Renal cortical epithelial cell (primary cell): Measurements from ENCODE around the gene KREMEN1. TPM values are rescaled to one million over a fixed set of nuclear protein-coding genes. Genes with fewer than 3 reads are reported as not detected.
A peak's percentile ranks its signal among the peaks of the same experiment; 100 is the strongest.
"Not testable (repeated sequence)": the region's sequence is repeated elsewhere in the genome, so short reads cannot be mapped to it uniquely, and the experiment has no call there.

Source experiments
- DNase-seq: peaks from one replicate; pipeline ENCODE4 v3.0.0-alpha.2; 2011; ENCODE audit warnings: low read depth
- total RNA-seq: library from RNA; depleted of rRNA; stranded (reverse); fragments of >200 nt; gene quantifications from 2 replicates; pipeline ENCODE4 v1.2.3, GENCODE V29; 2014

Gene KREMEN1
- total RNA-seq, 1 donor from 2014 or later: 11.7 TPM

GRCh38 chr22:29079218-29079901, 6.5 kb downstream of the KREMEN1 start:
- DNase-seq: peak; percentile 25

- peak; percentile 62 for DNase-seq
Observed at GRCh38 chr22:29080106-29080975, 7.5 kb downstream of the KREMEN1 start.

GRCh38 chr22:29081517-29082236, 8.8 kb downstream of the KREMEN1 start:
- DNase-seq: no peak

DNA sequence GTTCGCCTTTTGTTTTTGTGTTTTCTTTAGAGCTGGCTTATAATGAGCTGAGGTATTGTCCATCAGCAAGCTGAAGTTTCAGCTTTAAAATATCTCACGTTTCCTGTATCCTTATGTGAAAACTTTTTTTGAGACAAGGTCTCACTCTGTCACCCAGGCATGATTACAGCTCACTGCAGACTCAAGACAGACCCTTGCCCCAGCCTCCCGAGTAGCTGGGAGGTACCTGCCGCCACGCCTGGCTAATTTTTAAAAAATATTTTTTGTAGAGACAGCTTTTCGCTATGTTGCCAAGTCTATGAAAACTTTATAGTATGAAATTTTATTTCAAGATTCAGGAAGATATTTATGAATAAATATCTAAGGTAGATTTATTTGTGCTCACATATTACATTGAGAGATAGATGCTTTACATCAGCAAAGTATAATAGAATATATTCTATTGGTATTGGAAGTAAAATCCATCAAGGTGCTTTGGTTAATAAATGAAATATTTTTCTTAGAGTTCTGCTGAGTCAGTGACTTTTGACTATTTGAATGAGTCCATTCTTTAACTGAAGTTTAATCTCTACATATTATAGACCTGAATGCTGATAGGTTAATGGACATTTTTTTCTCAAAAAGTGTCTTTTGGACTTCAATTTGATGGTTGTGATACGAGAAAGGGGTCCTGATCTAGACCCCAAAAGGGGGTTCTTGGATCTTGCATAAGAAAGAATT, 10.2 kb downstream of the KREMEN1 start:
- DNase-seq: no peak

GRCh38 chr22:29083576-29083932, 10.7 kb downstream of the KREMEN1 start:
- not testable (repeated sequence) for DNase-seq

GRCh38 chr22:29083933-29084591, 11.2 kb downstream of the KREMEN1 start:
- no peak for DNase-seq

- DNase-seq: no peak
Observed at GRCh38 chr22:29087012-29087411, 14.2 kb downstream of the KREMEN1 start.

- no peak for DNase-seq
Observed at GRCh38 chr22:29088809-29089208, 16.0 kb downstream of the KREMEN1 start.

DNA sequence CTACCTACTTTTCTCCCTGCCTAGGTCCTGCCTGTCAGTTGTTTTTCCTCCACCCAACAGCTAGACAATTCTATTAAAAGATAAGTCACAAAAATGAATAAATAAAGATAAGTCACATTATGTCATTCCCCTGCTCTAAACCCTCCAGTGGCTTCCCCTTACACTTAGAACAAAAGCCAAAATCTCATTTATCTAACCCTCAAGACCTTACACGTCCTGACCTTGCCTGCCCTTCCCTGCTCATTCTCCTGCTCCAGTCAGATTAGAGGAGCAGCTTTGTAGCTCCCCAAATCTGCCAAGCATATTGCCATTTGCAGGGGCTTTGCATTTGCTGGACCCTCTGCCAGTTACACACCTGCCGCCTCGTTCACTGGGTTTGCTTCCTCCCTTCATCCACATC, 16.7 kb downstream of the KREMEN1 start:
- no peak for DNase-seq

- no peak for DNase-seq
Observed at GRCh38 chr22:29090039-29090438, 17.2 kb downstream of the KREMEN1 start.

GRCh38 chr22:29092243-29092642, 19.4 kb downstream of the KREMEN1 start:
- DNase-seq: no peak

DNA sequence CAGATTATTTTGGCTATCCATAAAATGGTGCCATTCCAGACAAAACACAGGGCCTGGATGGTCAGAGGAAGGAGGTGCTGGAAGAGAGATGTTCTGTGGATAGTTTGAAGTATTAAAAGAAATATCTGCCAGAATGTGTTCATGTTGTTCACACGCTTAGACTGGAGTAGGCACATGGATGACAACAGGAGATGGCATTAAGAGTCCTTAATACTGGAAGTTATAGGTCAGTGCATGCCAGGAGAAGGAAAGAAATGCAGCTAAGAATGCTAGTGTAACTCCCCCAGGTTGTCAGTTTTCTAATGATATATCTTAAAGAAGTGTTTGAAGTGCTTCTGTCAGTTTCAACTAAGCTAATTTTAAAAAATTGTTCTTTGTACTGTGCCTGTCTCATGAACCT, 20.2 kb downstream of the KREMEN1 start:
- DNase-seq: no peak

DNA sequence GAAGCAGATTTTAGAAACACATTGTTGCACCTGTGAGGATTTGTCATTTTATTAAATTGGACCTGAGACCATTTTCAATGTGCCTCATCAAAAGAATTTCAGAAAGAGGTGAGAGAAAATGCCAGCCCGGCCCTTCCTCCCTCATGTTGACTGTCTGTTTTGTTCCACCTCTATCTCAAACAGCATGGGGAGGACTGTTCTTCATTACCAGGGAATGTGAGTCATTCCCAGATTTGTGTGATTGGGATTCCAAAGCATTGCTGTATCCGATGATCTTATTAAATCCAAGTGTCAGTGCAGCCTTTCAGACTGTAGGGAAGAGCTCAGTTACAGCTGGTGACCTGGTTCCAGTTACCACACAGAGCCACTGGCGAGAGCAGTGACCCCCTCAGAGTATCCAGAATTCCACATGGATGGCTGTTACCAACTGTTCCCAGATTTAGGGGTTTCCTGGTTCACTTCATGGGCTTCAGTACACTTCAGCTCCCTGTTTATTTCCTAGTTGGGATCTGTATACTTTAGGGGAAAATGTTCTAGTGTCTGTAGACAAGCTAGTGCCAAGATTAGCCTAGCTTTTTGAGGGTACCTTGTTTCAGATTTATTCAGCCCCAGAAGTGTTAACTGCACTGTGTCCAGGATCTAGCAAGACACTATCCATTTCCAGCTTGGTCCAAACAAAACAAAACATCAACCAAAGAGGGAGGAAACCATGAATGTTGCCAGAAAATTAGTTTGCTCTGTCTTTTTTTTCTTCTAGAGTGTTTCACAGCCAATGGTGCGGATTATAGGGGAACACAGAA, 20.9 kb downstream of the KREMEN1 start:
- no peak for DNase-seq

GRCh38 chr22:29095459-29095858, 22.6 kb downstream of the KREMEN1 start:
- no peak for DNase-seq

DNA sequence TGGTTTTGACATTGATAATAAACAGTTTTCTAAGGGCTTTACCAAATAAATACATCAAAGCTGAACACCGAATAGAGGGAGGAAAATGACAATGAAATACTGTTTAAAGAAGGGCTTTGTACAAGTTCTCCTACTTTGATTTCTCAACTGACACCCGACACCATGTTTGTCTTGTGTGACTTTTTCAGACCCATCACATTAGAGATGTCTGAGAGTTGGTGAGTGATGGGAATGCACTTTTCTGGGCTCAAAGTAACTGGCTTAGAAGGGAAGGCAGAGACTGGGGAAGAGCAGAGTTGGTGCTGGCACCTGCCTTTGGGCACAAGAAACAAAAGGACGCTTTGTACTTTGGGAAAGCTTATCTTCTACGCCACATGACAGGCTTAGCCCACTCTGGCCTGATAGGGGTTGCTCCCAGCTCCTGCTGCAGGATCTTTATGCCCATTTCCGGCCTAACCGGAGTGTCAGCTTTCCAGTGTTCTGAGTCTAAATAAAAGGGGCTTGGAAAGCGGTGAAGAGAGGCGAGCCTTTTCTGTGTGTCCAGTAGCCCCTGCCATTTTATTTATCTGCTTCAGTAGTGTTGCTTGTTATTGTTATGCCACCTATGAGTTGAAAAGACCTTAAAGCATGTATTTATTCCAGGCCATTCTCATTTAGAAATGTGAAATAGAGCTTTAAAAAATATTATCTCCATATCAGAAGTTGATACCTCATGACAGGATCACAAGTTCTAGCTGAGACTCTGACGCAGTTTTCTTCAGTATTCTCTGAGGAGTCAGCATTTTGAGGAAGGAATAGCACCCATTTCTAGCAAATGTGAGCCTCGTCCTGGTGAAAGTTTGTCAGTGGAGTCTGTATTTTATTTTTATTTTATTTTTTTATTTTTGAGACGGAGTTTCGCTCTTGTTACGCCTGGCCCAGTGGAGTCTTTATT, 24.2 kb downstream of the KREMEN1 start:
- DNase-seq: no peak

DNA sequence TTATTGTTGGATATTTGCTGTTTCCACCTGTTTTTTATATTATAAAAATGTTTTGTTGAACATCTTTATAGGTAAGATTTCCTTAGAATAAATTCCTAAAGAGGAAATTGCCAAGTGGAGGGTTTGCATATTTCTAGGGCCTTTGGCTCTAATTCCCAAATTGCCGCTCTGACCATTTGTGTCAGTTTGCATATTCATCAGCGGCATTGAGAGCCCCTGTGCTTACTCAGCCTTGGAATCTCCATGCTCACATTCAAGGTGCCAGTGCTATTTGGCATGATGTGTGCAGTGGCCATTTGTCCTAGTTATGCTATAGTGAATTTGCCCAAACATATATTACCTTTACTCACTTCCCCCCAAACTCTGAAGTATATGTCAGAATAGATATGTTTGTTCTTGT, 25.5 kb downstream of the KREMEN1 start:
- DNase-seq: no peak

DNA sequence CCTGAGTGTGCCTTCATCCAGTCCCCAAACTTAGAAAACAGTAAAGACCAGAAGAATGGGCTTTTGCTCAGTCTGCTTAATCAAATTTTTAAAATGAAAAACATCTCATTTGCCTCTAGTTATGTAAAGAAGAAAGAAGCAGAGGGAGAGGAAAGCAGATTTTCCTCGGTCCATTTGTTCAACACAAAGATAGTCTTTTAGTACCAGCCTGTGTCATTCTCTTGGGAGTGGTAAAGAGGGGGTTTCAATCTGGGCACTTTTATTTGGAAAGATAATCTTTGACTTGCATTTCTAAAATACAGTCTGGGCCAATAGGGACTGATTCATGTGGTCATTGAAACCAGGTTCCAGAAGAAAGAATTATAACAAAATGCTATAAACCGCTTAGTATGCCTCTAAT, 29.5 kb downstream of the KREMEN1 start:
- no peak for DNase-seq

- DNase-seq: no peak
Observed at GRCh38 chr22:29103121-29103520, 30.3 kb downstream of the KREMEN1 start.

GRCh38 chr22:29105468-29105867, 32.6 kb downstream of the KREMEN1 start:
- no peak for DNase-seq
